ES-I3 (cell line): ENCODE data around the gene DUT.
"Not testable (repeated sequence)": the region's sequence is repeated elsewhere in the genome, so short reads cannot be mapped to it uniquely, and the experiment has no call there.

ENCODE experiments used
- H3K36me3 ChIP-seq: 2 replicates; pipeline ENCODE4 v1.6.1; 2013; ENCODE audit warnings: mild to moderate bottlenecking, low read length, control low read depth, moderate library complexity; ENCODE audit not compliant: insufficient read depth
- H3K4me1 ChIP-seq: 2 replicates; pipeline ENCODE4 v1.6.1; 2013; ENCODE audit warnings: mild to moderate bottlenecking, control low read depth, low read length; ENCODE audit not compliant: insufficient read depth
- H3K9ac ChIP-seq: 2 replicates; pipeline ENCODE4 v1.6.1; 2013; ENCODE audit warnings: low read depth, mild to moderate bottlenecking, low read length, moderate library complexity
- H3K9me3 ChIP-seq: 2 replicates; pipeline ENCODE4 v1.6.1; 2013; ENCODE audit warnings: mild to moderate bottlenecking, low read length, moderate library complexity; ENCODE audit not compliant: control insufficient read depth, insufficient read depth

Gene DUT

GRCh38 chr15:48313216-48313615 is 18.0 kb upstream of the DUT start:
- peaks cover under 1% of the 10 kb centered on the region; the same call in 1 of the 2 replicates for H3K4me1 ChIP-seq

GRCh38 chr15:48315041-48315440 is 16.2 kb upstream of the DUT start:
- Histone ChIP-seq H3K4me1 (peaks cover 7% of the 10 kb centered on the region; the same call in 1 of the 2 replicates), H3K9ac (no peak overlapping the region), H3K9me3 (no peaks in the 10 kb centered on the region), H3K36me3 (no peaks in the 10 kb centered on the region)

More at GRCh38 chr15:48313216-48313615, 18.0 kb upstream of the DUT start:
- H3K36me3 ChIP-seq = no peaks in the 10 kb centered on the region
- no peaks in the 10 kb centered on the region for H3K9me3 ChIP-seq
- H3K9ac ChIP-seq = no peak overlapping the region

GRCh38 chr15:48317221-48317620 is 14.0 kb upstream of the DUT start:
- no peaks in the 10 kb centered on the region for H3K36me3 ChIP-seq
- no peaks in the 10 kb centered on the region for H3K9me3 ChIP-seq
- peaks cover 7% of the 10 kb centered on the region; the same call in 1 of the 2 replicates for H3K4me1 ChIP-seq
- no peak overlapping the region for H3K9ac ChIP-seq

- H3K36me3 ChIP-seq = no peaks in the 10 kb centered on the region
- no peak overlapping the region for H3K9ac ChIP-seq
- H3K9me3 ChIP-seq = no peaks in the 10 kb centered on the region
- H3K4me1 ChIP-seq = peaks cover 7% of the 10 kb centered on the region; the same call in 1 of the 2 replicates
Measured at GRCh38 chr15:48318131-48318530, 13.1 kb upstream of the DUT start.

GRCh38 chr15:48323294-48323693 is 7.9 kb upstream of the DUT start:
- Histone ChIP-seq H3K9me3 (no peaks in the 10 kb centered on the region), H3K36me3 (no peaks in the 10 kb centered on the region), H3K4me1 (peaks cover 5% of the 10 kb centered on the region; the same call in 1 of the 2 replicates), H3K9ac (no peak overlapping the region)

GRCh38 chr15:48324949-48325348 is 6.3 kb upstream of the DUT start:
- Histone ChIP-seq H3K9ac (no peak overlapping the region), H3K9me3 (no peaks in the 10 kb centered on the region), H3K36me3 (no peaks in the 10 kb centered on the region), H3K4me1 (no peaks in the 10 kb centered on the region)

- Histone ChIP-seq H3K9ac (no peak overlapping the region), H3K36me3 (no peaks in the 10 kb centered on the region), H3K4me1 (no peaks in the 10 kb centered on the region), H3K9me3 (no peaks in the 10 kb centered on the region)
Measured at GRCh38 chr15:48325400-48325799, 5.8 kb upstream of the DUT start.

- not testable (repeated sequence) for H3K9ac ChIP-seq, H3K9me3 ChIP-seq, H3K4me1 ChIP-seq, H3K36me3 ChIP-seq
Measured at GRCh38 chr15:48326180-48326579, 5.0 kb upstream of the DUT start.

- Histone ChIP-seq H3K36me3 (peaks cover 5% of the 10 kb centered on the region; the same call in 1 of the 2 replicates), H3K9me3 (no peaks in the 10 kb centered on the region), H3K4me1 (peaks cover 9% of the 10 kb centered on the region; the same call in 1 of the 2 replicates), H3K9ac (peak overlapping the region; percentile 82)
Measured at GRCh38 chr15:48330105-48330785, 984 bp upstream of the DUT start.

- Histone ChIP-seq H3K4me1 (peaks cover 9% of the 10 kb centered on the region; the same call in 1 of the 2 replicates), H3K9ac (peak overlapping the region; percentile 82), H3K9me3 (no peaks in the 10 kb centered on the region), H3K36me3 (peaks cover 5% of the 10 kb centered on the region; the same call in 1 of the 2 replicates)
Measured at GRCh38 chr15:48331796-48332641, 790 bp downstream of the DUT start.

GRCh38 chr15:48332642-48333034 is 1.4 kb downstream of the DUT start:
- Histone ChIP-seq H3K4me1 (peaks cover 9% of the 10 kb centered on the region; the same call in 1 of the 2 replicates), H3K36me3 (peaks cover 5% of the 10 kb centered on the region; the same call in 1 of the 2 replicates), H3K9ac (peak overlapping the region; percentile 82), H3K9me3 (no peaks in the 10 kb centered on the region)

GRCh38 chr15:48333540-48333939 is 2.3 kb downstream of the DUT start:
- Histone ChIP-seq H3K9ac (peak overlapping the region; percentile 19; the same call in 1 of the 2 replicates), H3K9me3 (no peaks in the 10 kb centered on the region), H3K36me3 (peaks cover 7% of the 10 kb centered on the region; the same call in 1 of the 2 replicates), H3K4me1 (peaks cover 9% of the 10 kb centered on the region; the same call in 1 of the 2 replicates)

GRCh38 chr15:48334260-48334659 is 3.0 kb downstream of the DUT start:
- H3K36me3 ChIP-seq = peaks cover 7% of the 10 kb centered on the region; the same call in 1 of the 2 replicates
- H3K4me1 ChIP-seq = peaks cover 9% of the 10 kb centered on the region; the same call in 1 of the 2 replicates
- H3K9me3 ChIP-seq = no peaks in the 10 kb centered on the region
- H3K9ac ChIP-seq = no peak overlapping the region

- H3K36me3 ChIP-seq = peaks cover 7% of the 10 kb centered on the region; the same call in 1 of the 2 replicates
- no peak overlapping the region for H3K9ac ChIP-seq
- H3K4me1 ChIP-seq = peaks cover 9% of the 10 kb centered on the region; the same call in 1 of the 2 replicates
- H3K9me3 ChIP-seq = no peaks in the 10 kb centered on the region
Measured at GRCh38 chr15:48336940-48337339, 5.7 kb downstream of the DUT start.
